Measurements from ENCODE around the gene SH3BP4.
A peak's percentile ranks its signal among the peaks of the same experiment; 100 is the strongest.

Gene SH3BP4

GRCh38 chr2:234970477-234970882 is 18.7 kb downstream of the SH3BP4 start:
- DNase-seq (ENCODE audit: low read depth, low spot score) = peak; percentile 54
- H3K4me3 ChIP-seq (ENCODE audit: low read depth, low read length) = no peak overlapping the region
- POLR2A ChIA-PET = interaction anchor here (1.0 kb wide), 1 partner anchor 11 kb away, joined by 4 read pairs; no protein-coding TSS in a partner anchor
- CTCF ChIA-PET = interaction anchor here (1.2 kb wide), 1 partner anchor 9 kb away, joined by 3 read pairs; no protein-coding TSS in a partner anchor
- no peak for TF ChIP-seq CTCF (IDR thresholded peaks at IDR 0.05; ENCODE audit: insufficient read depth, low read length, missing control alignments)

GRCh38 chr2:234971496-234971895 is 19.7 kb downstream of the SH3BP4 start:
- H3K4me3 ChIP-seq (ENCODE audit: low read depth, low read length) = no peak overlapping the region
- no peak for DNase-seq (ENCODE audit: low read depth, low spot score)
- CTCF ChIA-PET = interaction anchor here (0.9 kb wide), 1 partner anchor 14 kb away, joined by 3 read pairs; no protein-coding TSS in a partner anchor
- POLR2A ChIA-PET = interaction anchor here (1.0 kb wide), 1 partner anchor 10 kb away, joined by 4 read pairs; no protein-coding TSS in a partner anchor
- TF ChIP-seq CTCF (IDR thresholded peaks at IDR 0.05; ENCODE audit: insufficient read depth, low read length, missing control alignments) = no peak

GRCh38 chr2:234973008-234973407 is 21.2 kb downstream of the SH3BP4 start:
- H3K4me3 ChIP-seq (ENCODE audit: low read depth, low read length) = no peak overlapping the region
- no peak for TF ChIP-seq CTCF (IDR thresholded peaks at IDR 0.05; ENCODE audit: insufficient read depth, low read length, missing control alignments)
- POLR2A ChIA-PET = interaction anchor here (0.7 to 1.0 kb wide), 2 partner anchors 8 to 151 kb away, joined by 4 to 5 read pairs; no protein-coding TSS in a partner anchor
- DNase-seq (ENCODE audit: low read depth, low spot score) = no peak
- CTCF ChIA-PET = no interaction called here

GRCh38 chr2:234974501-234975385 is 22.9 kb downstream of the SH3BP4 start:
- peak overlapping the region; percentile 6; the same call in 1 of the 2 replicates for H3K4me3 ChIP-seq (ENCODE audit: low read depth, low read length)
- no peak for TF ChIP-seq CTCF (IDR thresholded peaks at IDR 0.05; ENCODE audit: insufficient read depth, low read length, missing control alignments)
- ChIA-PET CTCF (interaction anchor here (1.6 to 1.9 kb wide), 3 partner anchors 16 to 424 kb away, joined by 3 to 5 read pairs (median 5); no protein-coding TSS in a partner anchor), POLR2A (interaction anchor here (1.4 kb wide), 1 partner anchor 17 kb away, joined by 5 read pairs; no protein-coding TSS in a partner anchor)
- no peak for DNase-seq (ENCODE audit: low read depth, low spot score)

GRCh38 chr2:234975611-234976010 is 23.8 kb downstream of the SH3BP4 start:
- ChIA-PET CTCF (interaction anchor here (1.6 to 2.0 kb wide), 4 partner anchors 16 to 425 kb away, joined by 3 to 6 read pairs (median 5); no protein-coding TSS in a partner anchor), POLR2A (interaction anchor here (1.4 kb wide), 1 partner anchor 18 kb away, joined by 5 read pairs; no protein-coding TSS in a partner anchor)
- TF ChIP-seq CTCF (IDR thresholded peaks at IDR 0.05; ENCODE audit: insufficient read depth, low read length, missing control alignments) = no peak
- H3K4me3 ChIP-seq (ENCODE audit: low read depth, low read length) = no peak overlapping the region
- no peak for DNase-seq (ENCODE audit: low read depth, low spot score)

Data from AG04449 (cell line).